Lower lobe of right lung (tissue), 2 donors: ENCODE data around the gene XIRP1. TPM values are rescaled to one million over a fixed set of nuclear protein-coding genes. Genes with fewer than 3 reads are reported as not detected.

Source experiments
- ATAC-seq, 2 donors: fragments of 200-7000 bp; cut with Tn5 transposase; one replicate each; pipeline ENCODE4 v1.9.1; 2020 to 2022; ENCODE audit warnings: mild to moderate bottlenecking in 2 of 2, moderate library complexity in 2 of 2
- DNase-seq: peaks from one replicate; pipeline ENCODE4 v3.0.0-alpha.2; 2020
- H3K27ac ChIP-seq: fragments of 200-600 bp; one replicate; pipeline ENCODE4 v1.8.0; 2022
- H3K27me3 ChIP-seq: fragments of 200-600 bp; one replicate; pipeline ENCODE4 v1.8.0; 2022; ENCODE audit warnings: low read depth
- H3K36me3 ChIP-seq: fragments of 200-600 bp; one replicate; pipeline ENCODE4 v1.8.0; 2022; ENCODE audit warnings: mild to moderate bottlenecking
- H3K4me1 ChIP-seq: fragments of 200-600 bp; one replicate; pipeline ENCODE4 v1.8.0; 2022
- H3K4me3 ChIP-seq: fragments of 200-600 bp; one replicate; pipeline ENCODE4 v1.8.0; 2022; ENCODE audit warnings: mild to moderate bottlenecking
- H3K9me3 ChIP-seq: fragments of 200-600 bp; one replicate; pipeline ENCODE4 v1.8.0; 2022
- CTCF ChIP-seq: fragments of 200-600 bp; IDR thresholded peaks from one replicate; pipeline ENCODE4 v1.8.0; 2022; ENCODE audit warnings: antibody characterized with exemption, mild to moderate bottlenecking
- intact Hi-C: fragments of 100-400 bp; cut with DNase I; formaldehyde crosslinking; loops from one replicate; pipeline ENCODE4 v1.11.0; 2022
- total RNA-seq: library from RNA; stranded (reverse); fragmentation: NEBNext Ultra II Directional; extraction: Animal tissue kit (Norgen Biotek cat#: 25700); gene quantifications from one replicate; pipeline ENCODE4 v1.2.1, GENCODE V29; 2021
- donor health status: DM: no; HTN: yes; CAD: no; lungs with severe emphysema.

The XIRP1 gene
- total RNA-seq, 1 donor from 2014 or later, result not detected

GRCh38 chr3:39149498-39150147, 42.8 kb downstream of the XIRP1 start:
- no peak for TF ChIP-seq CTCF
- Histone ChIP-seq H3K27ac (peak overlapping the region; percentile 99), H3K4me1 (peaks cover 87% of the 10 kb centered on the region), H3K27me3 (no peaks in the 10 kb centered on the region), H3K4me3 (peak overlapping the region; percentile 86), H3K9me3 (no peaks in the 10 kb centered on the region), H3K36me3 (peaks cover 21% of the 10 kb centered on the region)
- no peak for DNase-seq
- intact Hi-C loops, result no loop called here
- no peak for ATAC-seq

- no peak for TF ChIP-seq CTCF
- no peak for ATAC-seq
- peaks cover 27% of the 10 kb centered on the region for H3K36me3 ChIP-seq
- H3K27ac ChIP-seq, result peak overlapping the region; percentile 99
- peak overlapping the region; percentile 86 for H3K4me3 ChIP-seq
- no peaks in the 10 kb centered on the region for H3K9me3 ChIP-seq
- intact Hi-C loops, result no loop called here
- DNase-seq, result no peak
- peaks cover 82% of the 10 kb centered on the region for H3K4me1 ChIP-seq
- H3K27me3 ChIP-seq, result no peaks in the 10 kb centered on the region
Observed at GRCh38 chr3:39149059-39149455, 43.3 kb downstream of the XIRP1 start.

GRCh38 chr3:39148435-39149058, 43.8 kb downstream of the XIRP1 start:
- Histone ChIP-seq H3K36me3 (peaks cover 32% of the 10 kb centered on the region), H3K4me3 (peak overlapping the region; percentile 86), H3K27me3 (no peaks in the 10 kb centered on the region), H3K4me1 (peaks cover 78% of the 10 kb centered on the region), H3K27ac (peak overlapping the region; percentile 99), H3K9me3 (no peaks in the 10 kb centered on the region)
- intact Hi-C loops, result no loop called here
- ATAC-seq (no peak), DNase-seq (no peak)
- TF ChIP-seq CTCF, result no peak

- no peaks in the 10 kb centered on the region for H3K9me3 ChIP-seq
- peaks cover 38% of the 10 kb centered on the region for H3K36me3 ChIP-seq
- peak overlapping the region; percentile 99 for H3K27ac ChIP-seq
- intact Hi-C loops, result no loop called here
- H3K4me3 ChIP-seq, result peak overlapping the region; percentile 86
- no peak for TF ChIP-seq CTCF
- H3K27me3 ChIP-seq, result no peaks in the 10 kb centered on the region
- ATAC-seq (no peak), DNase-seq (no peak)
- H3K4me1 ChIP-seq, result peaks cover 84% of the 10 kb centered on the region
Observed at GRCh38 chr3:39147711-39148434, 44.5 kb downstream of the XIRP1 start.

- intact Hi-C loops, result no loop called here
- Histone ChIP-seq H3K36me3 (peaks cover 48% of the 10 kb centered on the region), H3K27ac (peak overlapping the region; percentile 99), H3K4me3 (peak overlapping the region; percentile 86), H3K9me3 (no peaks in the 10 kb centered on the region), H3K27me3 (no peaks in the 10 kb centered on the region), H3K4me1 (peaks cover 88% of the 10 kb centered on the region)
- DNase-seq (peak; percentile 81), ATAC-seq (peak; percentile 35 to 63)
- no peak for TF ChIP-seq CTCF
Observed at GRCh38 chr3:39146611-39147591, 45.5 kb downstream of the XIRP1 start.
